Upper lobe of left lung (tissue), 4 donors: ENCODE results near the gene GPC5.

Source experiments
- POLR2A ChIP-seq, 4 donors: fragments of 450-650 bp; IDR thresholded peaks; one replicate each; pipeline ENCODE4 v1.5.1; 2016 to 2017; ENCODE audit warnings: antibody characterized with exemption in 4 of 4, mild to moderate bottlenecking in 2 of 4
- TF ChIP-seq, protein P1 (sequence below), 6 experiments: fragments of 450-650 bp in 4 of 6; fragments of 200-600 bp in 2 of 6; sonication (generic) in 2 of 6; IDR thresholded peaks; one replicate each; pipeline ENCODE4 v1.5.1; 2016 to 2019; ENCODE audit warnings: antibody characterized with exemption in 6 of 6

DNA sequence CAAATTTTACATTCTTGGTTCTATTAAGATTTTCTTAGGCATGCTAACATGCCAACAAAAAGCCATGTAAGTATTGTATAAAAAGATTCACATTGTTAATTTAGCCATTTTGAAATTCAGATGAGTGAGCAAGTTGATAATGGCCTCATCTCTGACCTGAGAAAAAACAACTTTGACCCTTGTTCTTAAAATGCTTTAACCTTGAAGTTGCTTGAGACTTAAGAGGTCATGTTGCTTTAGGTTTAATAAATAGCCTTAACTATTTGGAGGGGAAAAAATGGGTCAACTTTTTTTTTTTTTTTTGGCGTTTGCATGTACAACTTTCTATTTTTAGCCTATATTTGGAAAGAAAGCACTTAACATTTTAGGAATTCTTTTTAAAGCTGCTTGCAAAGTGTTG is 44.9 kb upstream of the GPC5 start:
- TF ChIP-seq, protein P1, sequence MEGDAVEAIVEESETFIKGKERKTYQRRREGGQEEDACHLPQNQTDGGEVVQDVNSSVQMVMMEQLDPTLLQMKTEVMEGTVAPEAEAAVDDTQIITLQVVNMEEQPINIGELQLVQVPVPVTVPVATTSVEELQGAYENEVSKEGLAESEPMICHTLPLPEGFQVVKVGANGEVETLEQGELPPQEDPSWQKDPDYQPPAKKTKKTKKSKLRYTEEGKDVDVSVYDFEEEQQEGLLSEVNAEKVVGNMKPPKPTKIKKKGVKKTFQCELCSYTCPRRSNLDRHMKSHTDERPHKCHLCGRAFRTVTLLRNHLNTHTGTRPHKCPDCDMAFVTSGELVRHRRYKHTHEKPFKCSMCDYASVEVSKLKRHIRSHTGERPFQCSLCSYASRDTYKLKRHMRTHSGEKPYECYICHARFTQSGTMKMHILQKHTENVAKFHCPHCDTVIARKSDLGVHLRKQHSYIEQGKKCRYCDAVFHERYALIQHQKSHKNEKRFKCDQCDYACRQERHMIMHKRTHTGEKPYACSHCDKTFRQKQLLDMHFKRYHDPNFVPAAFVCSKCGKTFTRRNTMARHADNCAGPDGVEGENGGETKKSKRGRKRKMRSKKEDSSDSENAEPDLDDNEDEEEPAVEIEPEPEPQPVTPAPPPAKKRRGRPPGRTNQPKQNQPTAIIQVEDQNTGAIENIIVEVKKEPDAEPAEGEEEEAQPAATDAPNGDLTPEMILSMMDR (IDR thresholded peaks at IDR 0.05), result no peak
- no peak for TF ChIP-seq POLR2A (IDR thresholded peaks at IDR 0.05)
